Natural killer cell (primary cell): ENCODE measurements around the gene HOXC12. TPM values are rescaled to one million over a fixed set of nuclear protein-coding genes. Genes with fewer than 3 reads are reported as not detected.

ENCODE experiments used
- ATAC-seq, 3 donors: fragments of 150-1000 bp in 2 of 3; fragments of 200-7000 bp in 1 of 3; cut with Tn5 transposase; 1 replicate in 1 of 3; 2 replicates in 2 of 3; pipeline ENCODE4 v1.10.0; 2021; ENCODE audit warnings: mild to moderate bottlenecking in 2 of 3, moderate library complexity in 2 of 3
- DNase-seq, 2 donors: peaks; one replicate each; pipeline versions ENCODE4 v3.0.0 to v3.0.0-alpha.2; 2013 to 2021; ENCODE audit warnings: mixed read lengths in 1 of 2
- H3K27ac ChIP-seq: one replicate; pipeline ENCODE4 v1.5.1; 2013; ENCODE audit warnings: mild to moderate bottlenecking, low read length
- H3K27me3 ChIP-seq: one replicate; pipeline ENCODE4 v1.6.1; 2013; ENCODE audit warnings: low read length; ENCODE audit not compliant: control insufficient read depth, insufficient read depth
- H3K36me3 ChIP-seq: one replicate; pipeline ENCODE4 v1.6.1; 2013; ENCODE audit warnings: low read length; ENCODE audit not compliant: control insufficient read depth, insufficient read depth
- H3K4me1 ChIP-seq: one replicate; pipeline ENCODE4 v1.6.1; 2013; ENCODE audit warnings: low read length; ENCODE audit not compliant: control insufficient read depth, insufficient read depth
- H3K4me3 ChIP-seq: one replicate; pipeline ENCODE4 v1.5.1; 2013; ENCODE audit warnings: low read length
- H3K9me3 ChIP-seq: one replicate; pipeline ENCODE4 v1.6.1; 2013; ENCODE audit warnings: low read length; ENCODE audit not compliant: control insufficient read depth, insufficient read depth
- H3K27ac Mint-ChIP-seq, 2 donors: one replicate each; pipeline ENCODE4 v1.8.0; 2022; ENCODE audit warnings: mild to moderate bottlenecking in 2 of 2, mixed read lengths in 2 of 2, moderate library complexity in 1 of 2
- H3K27me3 Mint-ChIP-seq, 2 donors: one replicate each; pipeline ENCODE4 v1.8.0; 2022; ENCODE audit warnings: low read depth in 2 of 2, mixed read lengths in 2 of 2
- H3K36me3 Mint-ChIP-seq: one replicate; pipeline ENCODE4 v1.8.0; 2022; ENCODE audit warnings: mixed read lengths
- H3K4me1 Mint-ChIP-seq, 2 donors: one replicate each; pipeline ENCODE4 v1.8.0; 2022; ENCODE audit warnings: mixed read lengths in 2 of 2
- H3K4me3 Mint-ChIP-seq: one replicate; pipeline ENCODE4 v1.8.0; 2022; ENCODE audit warnings: mild to moderate bottlenecking, moderate library complexity, mixed read lengths
- H3K9me3 Mint-ChIP-seq, 2 donors: one replicate each; pipeline ENCODE4 v1.8.0; 2022; ENCODE audit warnings: mixed read lengths in 2 of 2
- WGBS: methylation state at CpG from one replicate; pipeline ENCODE4 v1.1.7; 2013; ENCODE audit warnings: missing lambda C conversion rate; ENCODE audit not compliant: insufficient coverage; 5-methylcytosine and 5-hydroxymethylcytosine counted together
- intact Hi-C: fragments of 100-400 bp; cut with micrococcal nuclease; formaldehyde crosslinking; loops from one replicate; pipeline ENCODE4 v1.14.2; 2022
- total RNA-seq, 4 donors: library from RNA; stranded (reverse); fragments of 120-200 nt in 1 of 4; gene quantifications; one replicate each; pipeline versions ENCODE4 v1.2.3 to v1.2.4, GENCODE V29; 2013 to 2022
- TF ChIP-seq, protein P1 (sequence below): fragments of 200-600 bp; IDR thresholded peaks from one replicate; pipeline ENCODE4 v1.8.0; 2022; ENCODE audit warnings: antibody characterized with exemption

Gene HOXC12
- total RNA-seq, 3 donors from 2014 or later (not counting 1 experiment from before 2014, with no cell fraction given): not detected

DNA sequence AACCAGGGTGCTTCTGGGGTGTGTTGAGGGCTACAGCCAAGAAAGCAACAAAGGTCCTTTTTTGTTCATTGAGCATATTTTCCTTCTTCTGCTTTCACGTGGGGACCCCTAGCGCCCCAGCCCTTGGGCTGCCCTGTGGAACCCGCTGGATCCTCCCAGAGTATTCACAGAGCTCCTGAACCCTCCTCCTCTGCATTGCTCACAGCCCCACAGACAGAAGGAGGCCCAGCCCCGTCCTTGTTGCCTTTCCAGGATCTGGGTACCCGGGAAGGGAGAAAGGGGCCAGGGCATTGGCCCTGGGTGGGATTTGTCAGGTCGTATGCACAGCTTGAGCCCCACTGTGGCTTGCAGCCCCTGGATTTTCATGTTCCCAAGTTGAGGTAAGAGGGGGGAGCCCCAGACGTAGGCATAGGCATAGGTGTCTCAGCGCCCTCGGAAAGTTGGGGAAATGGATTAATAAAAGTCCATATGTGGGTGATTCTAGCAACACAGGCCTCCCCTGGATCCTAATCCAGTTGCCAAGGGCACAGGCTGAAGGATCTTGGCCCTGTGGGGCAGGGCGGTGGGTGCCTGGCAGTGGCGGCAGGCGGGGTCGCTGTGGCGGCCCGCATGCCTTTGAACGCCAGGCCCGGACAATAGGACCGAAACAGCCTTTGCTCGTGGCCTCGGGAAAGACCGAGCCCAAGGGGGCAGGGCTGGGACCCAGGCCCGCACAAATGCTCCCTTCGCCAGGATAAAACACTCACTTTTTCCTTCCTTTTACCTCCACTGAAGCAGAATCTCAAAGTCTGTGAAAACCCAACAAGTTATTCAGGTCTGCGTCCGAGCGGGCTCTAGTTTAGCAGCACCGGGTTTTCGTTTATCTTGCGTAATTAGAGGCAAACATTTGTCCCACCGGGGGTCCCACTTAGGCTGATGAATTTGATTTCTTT, 27.2 kb downstream of the HOXC12 start:
- WGBS: 19% methylated on average over 30 of the region's 30 CpGs
- no peak for ATAC-seq
- no peak overlapping the region for H3K27ac ChIP-seq
- intact Hi-C loops: loop anchor here (10.0 kb wide), 1 partner anchor 187 kb away; no protein-coding TSS in a partner anchor
- peaks cover 82% of the 10 kb centered on the region for H3K27me3 ChIP-seq
- H3K4me1 ChIP-seq: peaks cover 23% of the 10 kb centered on the region
- no peaks in the 10 kb centered on the region for H3K36me3 Mint-ChIP-seq
- TF ChIP-seq, protein P1, sequence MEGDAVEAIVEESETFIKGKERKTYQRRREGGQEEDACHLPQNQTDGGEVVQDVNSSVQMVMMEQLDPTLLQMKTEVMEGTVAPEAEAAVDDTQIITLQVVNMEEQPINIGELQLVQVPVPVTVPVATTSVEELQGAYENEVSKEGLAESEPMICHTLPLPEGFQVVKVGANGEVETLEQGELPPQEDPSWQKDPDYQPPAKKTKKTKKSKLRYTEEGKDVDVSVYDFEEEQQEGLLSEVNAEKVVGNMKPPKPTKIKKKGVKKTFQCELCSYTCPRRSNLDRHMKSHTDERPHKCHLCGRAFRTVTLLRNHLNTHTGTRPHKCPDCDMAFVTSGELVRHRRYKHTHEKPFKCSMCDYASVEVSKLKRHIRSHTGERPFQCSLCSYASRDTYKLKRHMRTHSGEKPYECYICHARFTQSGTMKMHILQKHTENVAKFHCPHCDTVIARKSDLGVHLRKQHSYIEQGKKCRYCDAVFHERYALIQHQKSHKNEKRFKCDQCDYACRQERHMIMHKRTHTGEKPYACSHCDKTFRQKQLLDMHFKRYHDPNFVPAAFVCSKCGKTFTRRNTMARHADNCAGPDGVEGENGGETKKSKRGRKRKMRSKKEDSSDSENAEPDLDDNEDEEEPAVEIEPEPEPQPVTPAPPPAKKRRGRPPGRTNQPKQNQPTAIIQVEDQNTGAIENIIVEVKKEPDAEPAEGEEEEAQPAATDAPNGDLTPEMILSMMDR: no peak
- peaks cover 81 to 88% of the 10 kb centered on the region in 2 donors for H3K27me3 Mint-ChIP-seq
- peak overlapping the region; percentile 49 for H3K4me3 Mint-ChIP-seq
- peaks cover 5% of the 10 kb centered on the region for H3K9me3 ChIP-seq
- peaks cover 15 to 27% of the 10 kb centered on the region in 2 donors for H3K4me1 Mint-ChIP-seq
- DNase-seq: no peak
- no peaks in the 10 kb centered on the region for H3K9me3 Mint-ChIP-seq
- H3K4me3 ChIP-seq: no peak overlapping the region
- no peak overlapping the region for H3K27ac Mint-ChIP-seq
- H3K36me3 ChIP-seq: no peaks in the 10 kb centered on the region

DNA sequence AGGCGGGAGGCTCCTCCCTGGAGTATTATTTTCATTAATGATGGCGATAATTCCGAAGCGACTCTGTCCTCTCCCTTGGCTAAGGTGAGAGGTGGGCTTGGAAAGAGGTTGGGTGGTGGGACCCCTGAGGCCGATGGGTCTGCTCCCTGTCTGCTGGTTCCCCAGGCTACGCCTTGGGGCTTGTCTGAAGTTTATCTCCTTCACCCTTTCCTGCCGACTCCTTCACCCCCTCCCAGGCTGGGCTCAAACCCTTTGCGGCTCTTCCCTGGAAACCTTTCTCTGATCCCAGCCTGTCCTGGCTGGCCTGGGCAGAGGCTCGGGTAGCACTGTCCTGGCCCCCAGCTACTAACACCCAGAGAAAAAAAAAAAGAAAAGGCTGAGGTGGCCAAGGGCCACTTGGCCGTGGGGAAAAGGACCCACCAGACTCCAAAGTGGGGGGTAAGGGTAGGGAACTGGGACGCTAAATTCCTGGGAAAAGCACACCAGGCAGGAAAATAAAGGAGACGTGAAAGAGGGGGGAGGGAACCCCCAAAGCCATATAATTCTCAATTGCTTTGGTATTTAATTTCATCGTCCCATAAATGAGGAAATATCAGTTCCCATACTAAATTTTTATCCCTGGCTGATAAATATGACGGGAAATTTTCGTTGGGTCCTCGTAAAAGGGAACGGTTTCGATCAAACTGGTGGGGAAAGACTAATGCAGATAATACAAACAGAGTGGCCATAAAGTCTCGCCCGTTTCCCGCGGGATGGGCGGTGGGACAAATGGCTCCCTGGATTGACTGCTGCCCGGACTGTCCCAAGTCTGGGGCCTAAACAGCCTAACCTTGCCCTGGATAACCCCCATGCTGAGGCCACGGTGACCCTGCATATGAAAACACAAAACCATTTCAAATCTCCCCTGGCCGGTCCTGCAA, 28.2 kb downstream of the HOXC12 start:
- Histone ChIP-seq H3K4me3 (no peak overlapping the region), H3K9me3 (peaks cover 5% of the 10 kb centered on the region), H3K4me1 (peaks cover 22% of the 10 kb centered on the region), H3K27me3 (peaks cover 83% of the 10 kb centered on the region), H3K27ac (no peak overlapping the region), H3K36me3 (no peaks in the 10 kb centered on the region)
- Mint-ChIP-seq H3K27me3 (peaks cover 84 to 88% of the 10 kb centered on the region in 2 donors), H3K4me3 (peak overlapping the region; percentile 37), H3K9me3 (no peaks in the 10 kb centered on the region), H3K4me1 (peaks cover 14 to 28% of the 10 kb centered on the region in 2 donors), H3K36me3 (no peaks in the 10 kb centered on the region), H3K27ac (peak overlapping the region in 1 of 2 donors; percentile 43)
- ATAC-seq (no peak), DNase-seq (no peak)
- WGBS: 15% methylated on average over 25 of the region's 26 CpGs
- intact Hi-C loops: loop anchor here (10.0 kb wide), 1 partner anchor 188 kb away; no protein-coding TSS in a partner anchor
- TF ChIP-seq, protein P1: no peak

DNA sequence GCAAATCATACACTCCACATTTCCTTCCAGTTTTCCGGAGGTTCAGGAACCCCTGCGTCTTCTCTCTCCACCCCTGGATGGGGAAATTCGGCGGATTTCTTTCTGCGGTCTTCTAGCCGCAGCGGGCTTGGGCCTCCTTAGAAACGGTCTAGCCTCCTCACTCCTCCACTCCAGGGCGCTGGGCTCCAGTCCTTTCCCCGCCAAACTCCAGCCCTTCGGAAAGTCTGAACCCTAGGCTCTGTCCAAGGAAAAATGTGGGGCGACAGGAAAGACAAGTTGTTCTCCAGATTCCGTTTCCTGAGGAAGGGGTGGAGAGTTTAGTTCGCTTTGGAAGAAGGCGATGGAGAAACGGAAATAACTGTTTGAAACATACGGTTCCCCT, 28.9 kb downstream of the HOXC12 start:
- intact Hi-C loops: loop anchor here (10.0 kb wide), 1 partner anchor 189 kb away; no protein-coding TSS in a partner anchor
- 3% methylated on average over 14 of the region's 17 CpGs for WGBS
- peaks cover 85 to 88% of the 10 kb centered on the region in 2 donors for H3K27me3 Mint-ChIP-seq

More for the DNA sequence above, 28.9 kb downstream of the HOXC12 start:
- no peak overlapping the region for H3K4me3 ChIP-seq
- TF ChIP-seq, protein P1: no peak
- DNase-seq (no peak), ATAC-seq (no peak)
- peaks cover 86% of the 10 kb centered on the region for H3K27me3 ChIP-seq
- H3K36me3 ChIP-seq: no peaks in the 10 kb centered on the region
- H3K4me1 ChIP-seq: peaks cover 20% of the 10 kb centered on the region
- peak overlapping the region in 1 of 2 donors; percentile 43 for H3K27ac Mint-ChIP-seq
- no peaks in the 10 kb centered on the region for H3K9me3 Mint-ChIP-seq
- H3K36me3 Mint-ChIP-seq: no peaks in the 10 kb centered on the region
- peaks cover 10 to 28% of the 10 kb centered on the region in 2 donors for H3K4me1 Mint-ChIP-seq
- peaks cover 5% of the 10 kb centered on the region for H3K9me3 ChIP-seq
- no peak overlapping the region for H3K27ac ChIP-seq
- H3K4me3 Mint-ChIP-seq: peak overlapping the region; percentile 9
